ENCODE data around the gene NQO1.
A peak's percentile ranks its signal among the peaks of the same experiment; 100 is the strongest.

Gene NQO1

DNA sequence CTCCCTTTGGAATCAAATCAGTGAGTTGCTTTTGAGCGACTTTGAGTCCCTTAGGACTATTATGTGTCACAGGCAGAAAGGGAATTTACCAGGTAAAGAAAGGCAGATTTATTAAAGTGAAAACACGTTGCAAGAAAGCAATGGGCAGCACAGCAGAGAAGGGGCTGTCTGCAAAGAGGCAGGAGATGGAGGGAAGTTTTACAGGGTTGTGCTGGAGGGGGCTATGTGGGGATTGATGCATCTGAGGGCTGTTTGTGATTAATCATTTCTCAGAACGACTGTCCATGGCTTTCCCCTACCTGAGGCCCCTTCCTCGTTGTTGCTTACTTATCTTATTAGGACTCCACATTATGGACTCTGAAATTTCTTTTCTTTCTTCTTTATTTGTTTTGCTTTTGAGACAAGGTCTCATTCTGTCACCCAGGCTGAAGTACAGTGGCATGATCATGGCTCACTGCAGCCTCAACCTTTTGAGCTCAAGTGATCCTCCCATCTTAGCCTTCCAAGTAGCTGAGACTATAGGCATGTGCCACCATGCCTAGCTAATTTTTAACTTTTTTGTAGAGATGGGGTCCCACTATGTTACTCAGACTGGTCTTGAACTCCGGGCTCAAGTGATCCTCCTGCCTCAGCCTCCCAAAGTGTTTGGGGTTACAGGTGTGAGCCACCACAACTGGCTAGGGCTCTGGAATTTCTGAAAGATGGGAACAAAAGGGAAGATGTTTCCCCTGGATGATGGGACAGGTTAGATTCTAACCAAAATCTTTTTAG, 41.3 kb upstream of the NQO1 start:
- Histone ChIP-seq H3K9me2 (replicated peaks; ENCODE audit: control insufficient read depth, low read length) (no peaks in the 10 kb centered on the region), H3K4me1 (ENCODE audit: control insufficient read depth, low read length) (peaks cover 27% of the 10 kb centered on the region), H3K9me3 (ENCODE audit: control insufficient read depth, insufficient read depth, low read length) (no peaks in the 10 kb centered on the region), H4K20me1 (ENCODE audit: control insufficient read depth, insufficient read depth, low read depth, low read length) (no peaks in the 10 kb centered on the region), H3K36me3 (ENCODE audit: control insufficient read depth, low read length) (no peaks in the 10 kb centered on the region), H3K27ac (ENCODE audit: low read depth, low read length) (no peak overlapping the region), H3F3A (ENCODE audit: control insufficient read depth, insufficient read depth) (peaks cover 12% of the 10 kb centered on the region), H3K79me2 (ENCODE audit: control insufficient read depth, low read length) (peaks cover 96% of the 10 kb centered on the region), H3K4me2 (ENCODE audit: low read length) (no peak overlapping the region), H3K4me3 (ENCODE audit: low read length) (no peak overlapping the region), H3K27me3 (ENCODE audit: control insufficient read depth, low read length) (no peaks in the 10 kb centered on the region)
- TF ChIP-seq, protein P1, sequence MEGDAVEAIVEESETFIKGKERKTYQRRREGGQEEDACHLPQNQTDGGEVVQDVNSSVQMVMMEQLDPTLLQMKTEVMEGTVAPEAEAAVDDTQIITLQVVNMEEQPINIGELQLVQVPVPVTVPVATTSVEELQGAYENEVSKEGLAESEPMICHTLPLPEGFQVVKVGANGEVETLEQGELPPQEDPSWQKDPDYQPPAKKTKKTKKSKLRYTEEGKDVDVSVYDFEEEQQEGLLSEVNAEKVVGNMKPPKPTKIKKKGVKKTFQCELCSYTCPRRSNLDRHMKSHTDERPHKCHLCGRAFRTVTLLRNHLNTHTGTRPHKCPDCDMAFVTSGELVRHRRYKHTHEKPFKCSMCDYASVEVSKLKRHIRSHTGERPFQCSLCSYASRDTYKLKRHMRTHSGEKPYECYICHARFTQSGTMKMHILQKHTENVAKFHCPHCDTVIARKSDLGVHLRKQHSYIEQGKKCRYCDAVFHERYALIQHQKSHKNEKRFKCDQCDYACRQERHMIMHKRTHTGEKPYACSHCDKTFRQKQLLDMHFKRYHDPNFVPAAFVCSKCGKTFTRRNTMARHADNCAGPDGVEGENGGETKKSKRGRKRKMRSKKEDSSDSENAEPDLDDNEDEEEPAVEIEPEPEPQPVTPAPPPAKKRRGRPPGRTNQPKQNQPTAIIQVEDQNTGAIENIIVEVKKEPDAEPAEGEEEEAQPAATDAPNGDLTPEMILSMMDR (IDR thresholded peaks at IDR 0.05; ENCODE audit: low read depth, low read length, poor library complexity, severe bottlenecking), result no peak
- TF ChIP-seq EZH2phosphoT487 (IDR thresholded peaks at IDR 0.05; ENCODE audit: borderline replicate concordance, low read length), result no peak

DNA sequence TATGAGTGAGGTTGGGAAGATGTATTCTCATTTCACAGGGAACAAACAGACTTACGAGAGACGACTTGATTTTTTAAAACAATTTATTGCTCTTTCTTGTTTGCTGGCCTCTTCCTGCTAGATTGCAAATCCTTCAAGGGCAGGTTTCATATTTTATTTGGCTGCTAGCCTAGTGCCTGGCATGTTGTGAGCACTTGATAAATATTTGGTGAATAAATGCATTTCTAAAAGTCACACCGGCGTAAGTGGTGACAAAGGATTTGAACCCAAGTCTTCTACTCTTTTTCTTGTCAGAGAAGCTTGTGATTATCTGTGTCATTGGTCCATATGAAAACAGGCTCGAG, 37.2 kb upstream of the NQO1 start:
- Histone ChIP-seq H3K4me1 (ENCODE audit: control insufficient read depth, low read length) (peaks cover 21% of the 10 kb centered on the region), H3K9me2 (replicated peaks; ENCODE audit: control insufficient read depth, low read length) (no peaks in the 10 kb centered on the region), H3K9me3 (ENCODE audit: control insufficient read depth, insufficient read depth, low read length) (no peaks in the 10 kb centered on the region), H3K4me2 (ENCODE audit: low read length) (peak overlapping the region; percentile 89), H3K79me2 (ENCODE audit: control insufficient read depth, low read length) (peaks cover 65% of the 10 kb centered on the region), H3K36me3 (ENCODE audit: control insufficient read depth, low read length) (no peaks in the 10 kb centered on the region), H3K4me3 (ENCODE audit: low read length) (peak overlapping the region; percentile 88), H3K27me3 (ENCODE audit: control insufficient read depth, low read length) (no peaks in the 10 kb centered on the region), H3F3A (ENCODE audit: control insufficient read depth, insufficient read depth) (peaks cover 17% of the 10 kb centered on the region), H3K27ac (ENCODE audit: low read depth, low read length) (peak overlapping the region; percentile 53), H4K20me1 (ENCODE audit: control insufficient read depth, insufficient read depth, low read depth, low read length) (no peaks in the 10 kb centered on the region)
- no peak for TF ChIP-seq EZH2phosphoT487 (IDR thresholded peaks at IDR 0.05; ENCODE audit: borderline replicate concordance, low read length)
- TF ChIP-seq, protein P1 (IDR thresholded peaks at IDR 0.05; ENCODE audit: low read depth, low read length, poor library complexity, severe bottlenecking), result no peak

DNA sequence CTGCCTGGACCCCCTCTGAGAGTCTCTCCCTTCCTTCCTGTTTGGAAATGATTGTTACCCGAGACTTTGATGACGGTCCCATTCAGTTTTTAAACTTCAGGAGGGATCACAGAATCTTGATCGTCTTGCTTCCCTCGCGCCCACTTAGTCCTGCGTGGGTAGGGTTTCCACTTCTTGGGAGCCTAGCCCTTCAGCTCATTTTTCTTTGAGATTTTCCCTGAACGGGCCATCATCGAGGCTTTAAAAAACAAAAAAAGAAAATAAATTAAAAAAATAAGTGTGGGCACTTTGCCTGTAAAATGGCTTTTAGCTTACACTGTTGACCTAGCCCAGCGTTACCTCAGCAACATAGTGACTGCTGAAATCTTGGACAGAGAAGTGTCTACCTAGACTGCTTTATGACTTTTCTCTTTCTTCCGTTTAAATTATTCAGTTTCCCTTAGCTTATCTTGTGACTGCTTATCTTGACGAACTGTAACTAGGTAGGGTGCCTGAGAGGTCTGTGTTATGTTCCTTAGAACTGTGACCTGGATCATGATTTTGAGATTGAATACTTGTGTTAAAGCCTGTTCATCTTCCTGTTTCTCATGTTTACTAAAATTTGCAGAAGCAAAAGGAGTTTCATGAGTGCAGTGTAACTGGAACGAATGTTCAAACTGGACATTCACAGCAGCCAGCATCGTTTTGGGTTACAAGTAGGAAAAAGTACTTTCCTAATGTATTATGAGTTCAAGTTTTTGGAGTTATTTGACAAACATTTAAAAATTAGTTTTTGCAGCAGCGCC, 36.6 kb upstream of the NQO1 start:
- TF ChIP-seq, protein P1 (IDR thresholded peaks at IDR 0.05; ENCODE audit: low read depth, low read length, poor library complexity, severe bottlenecking), result no peak
- no peak for TF ChIP-seq EZH2phosphoT487 (IDR thresholded peaks at IDR 0.05; ENCODE audit: borderline replicate concordance, low read length)
- peaks cover 17% of the 10 kb centered on the region for H3F3A ChIP-seq (ENCODE audit: control insufficient read depth, insufficient read depth)
- H3K4me1 ChIP-seq (ENCODE audit: control insufficient read depth, low read length), result peaks cover 20% of the 10 kb centered on the region
- peak overlapping the region; percentile 88 for H3K4me3 ChIP-seq (ENCODE audit: low read length)
- no peaks in the 10 kb centered on the region for H3K9me3 ChIP-seq (ENCODE audit: control insufficient read depth, insufficient read depth, low read length)
- H3K27me3 ChIP-seq (ENCODE audit: control insufficient read depth, low read length), result no peaks in the 10 kb centered on the region
- peak overlapping the region; percentile 53 for H3K27ac ChIP-seq (ENCODE audit: low read depth, low read length)
- H4K20me1 ChIP-seq (ENCODE audit: control insufficient read depth, insufficient read depth, low read depth, low read length), result no peaks in the 10 kb centered on the region
- H3K4me2 ChIP-seq (ENCODE audit: low read length), result peak overlapping the region; percentile 89
- no peaks in the 10 kb centered on the region for H3K9me2 ChIP-seq (replicated peaks; ENCODE audit: control insufficient read depth, low read length)
- peaks cover 63% of the 10 kb centered on the region for H3K79me2 ChIP-seq (ENCODE audit: control insufficient read depth, low read length)
- H3K36me3 ChIP-seq (ENCODE audit: control insufficient read depth, low read length), result no peaks in the 10 kb centered on the region
